GM12872 (cell line): Measurements from ENCODE around the gene PTPRT.

Source experiments
- CTCF ChIP-seq: IDR thresholded peaks from 3 replicates; pipeline ENCODE4 v1.5.1; 2011; ENCODE audit warnings: low read depth, mild to moderate bottlenecking, low read length, moderate library complexity; ENCODE audit not compliant: insufficient read depth

The PTPRT gene

GRCh38 chr20:43186312-43186711 lies 3.4 kb downstream of the PTPRT start:
- TF ChIP-seq CTCF, result no peak

- no peak for TF ChIP-seq CTCF
These were observed 3.8 kb downstream of the PTPRT start for GRCh38 chr20:43185901-43186300.

- no peak for TF ChIP-seq CTCF
These were observed 6.1 kb downstream of the PTPRT start for GRCh38 chr20:43183536-43184070.

GRCh38 chr20:43178080-43178479 lies 11.6 kb downstream of the PTPRT start:
- no peak for TF ChIP-seq CTCF

GRCh38 chr20:43176726-43177125 lies 13.0 kb downstream of the PTPRT start:
- no peak for TF ChIP-seq CTCF

GRCh38 chr20:43171930-43172329 lies 17.8 kb downstream of the PTPRT start:
- TF ChIP-seq CTCF, result no peak

GRCh38 chr20:43170771-43171170 lies 18.9 kb downstream of the PTPRT start:
- TF ChIP-seq CTCF, result no peak

- no peak for TF ChIP-seq CTCF
These were observed 22.1 kb downstream of the PTPRT start for GRCh38 chr20:43167615-43168014.
